HG03060 (cell line): Measurements from ENCODE around the gene KCNIP2.

Experiments
- ATAC-seq: cut with Tn5 transposase; IDR thresholded peaks from one replicate; pipeline ENCODE4 v1.9.1; 2021; ENCODE audit warnings: low read depth, moderate number of reproducible peaks; ENCODE audit not compliant: unreplicated experiment

Gene KCNIP2

GRCh38 chr10:101785801-101786200 is 57.8 kb downstream of the KCNIP2 start:
- ATAC-seq = no peak

GRCh38 chr10:101784558-101784957 is 59.0 kb downstream of the KCNIP2 start:
- ATAC-seq = no peak

GRCh38 chr10:101783736-101784118 is 59.9 kb downstream of the KCNIP2 start:
- no peak for ATAC-seq

- ATAC-seq = no peak
These were observed 60.5 kb downstream of the KCNIP2 start, which contains the start of gene NPM3 for GRCh38 chr10:101782811-101783735. Gene NPM3, minus strand, starts transcription at chr10:101783446. Its CDS starts 56 bp downstream, at chr10:101783390.

GRCh38 chr10:101781984-101782810 is 61.4 kb downstream of the KCNIP2 start:
- ATAC-seq = no peak

GRCh38 chr10:101781655-101781983 is 62.0 kb downstream of the KCNIP2 start:
- no peak for ATAC-seq

DNA sequence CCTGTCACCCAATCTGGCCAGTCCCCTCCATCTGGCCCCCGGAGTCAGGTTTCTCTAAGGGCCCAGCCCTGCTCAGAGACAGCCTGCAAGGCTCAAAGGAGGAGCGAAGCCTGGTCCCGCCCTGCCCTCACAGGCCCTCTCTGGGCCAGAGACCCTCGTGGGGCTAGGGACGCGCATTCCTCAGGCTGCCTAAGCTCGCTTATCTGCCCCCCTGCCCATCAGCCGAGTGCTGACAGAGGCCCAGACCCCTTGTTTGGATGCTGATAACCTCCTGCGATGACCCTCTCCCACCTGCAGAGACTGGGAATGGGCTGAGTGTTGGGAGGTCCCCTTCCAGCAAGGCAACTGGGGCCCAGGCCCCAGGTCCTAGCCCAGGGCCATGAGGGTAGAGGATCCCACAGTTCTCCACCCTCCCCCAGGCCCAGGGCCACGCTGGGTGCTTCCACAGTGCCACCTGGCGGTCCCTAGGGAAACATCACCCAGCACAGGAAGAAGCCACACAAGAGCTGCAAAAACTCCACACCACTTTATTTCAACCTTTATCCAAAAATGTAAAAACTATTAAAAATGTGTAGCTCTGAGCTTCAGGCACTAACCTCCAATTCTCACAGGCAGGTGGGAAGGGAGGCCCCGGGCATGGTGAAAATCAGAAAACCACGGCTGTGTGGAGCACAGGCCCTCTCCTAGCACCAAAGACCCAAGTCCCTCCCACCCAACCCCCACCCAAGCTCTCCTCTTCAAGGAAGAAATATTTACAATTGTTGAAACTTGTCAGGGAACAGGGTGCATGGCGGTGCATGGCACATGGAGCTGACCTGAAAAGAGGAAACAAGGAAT is 62.6 kb downstream of the KCNIP2 start:
- no peak for ATAC-seq

DNA sequence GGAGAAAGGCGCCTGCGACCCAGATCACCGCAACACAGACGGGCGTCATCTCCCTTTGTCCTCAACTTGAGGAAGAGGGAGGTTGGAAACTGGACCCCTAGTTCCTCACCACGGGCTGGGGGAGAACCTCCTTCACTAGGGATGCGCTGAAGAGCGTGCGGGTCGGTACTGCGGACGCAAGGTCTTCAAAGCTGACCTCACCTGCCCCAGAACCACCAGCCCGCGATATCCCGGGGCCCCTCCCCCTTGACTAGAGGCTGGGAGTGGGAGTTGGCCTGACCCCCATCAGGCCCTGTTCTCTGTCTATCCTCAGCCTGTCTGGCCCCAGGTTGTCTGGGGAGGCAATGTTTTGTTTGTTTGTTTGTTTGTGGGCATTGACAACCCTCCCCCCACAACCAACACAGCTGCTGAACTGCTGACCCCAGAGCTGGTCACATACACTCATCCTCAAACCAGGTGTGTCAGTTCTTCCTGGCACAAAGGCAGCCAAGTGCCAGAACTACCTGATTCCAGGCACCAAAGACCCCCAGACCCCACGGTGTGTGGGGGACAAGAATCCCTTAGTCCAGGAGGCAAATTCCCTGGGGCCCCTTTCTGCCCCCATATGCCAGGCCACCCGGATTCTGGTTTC is 63.3 kb downstream of the KCNIP2 start:
- no peak for ATAC-seq

DNA sequence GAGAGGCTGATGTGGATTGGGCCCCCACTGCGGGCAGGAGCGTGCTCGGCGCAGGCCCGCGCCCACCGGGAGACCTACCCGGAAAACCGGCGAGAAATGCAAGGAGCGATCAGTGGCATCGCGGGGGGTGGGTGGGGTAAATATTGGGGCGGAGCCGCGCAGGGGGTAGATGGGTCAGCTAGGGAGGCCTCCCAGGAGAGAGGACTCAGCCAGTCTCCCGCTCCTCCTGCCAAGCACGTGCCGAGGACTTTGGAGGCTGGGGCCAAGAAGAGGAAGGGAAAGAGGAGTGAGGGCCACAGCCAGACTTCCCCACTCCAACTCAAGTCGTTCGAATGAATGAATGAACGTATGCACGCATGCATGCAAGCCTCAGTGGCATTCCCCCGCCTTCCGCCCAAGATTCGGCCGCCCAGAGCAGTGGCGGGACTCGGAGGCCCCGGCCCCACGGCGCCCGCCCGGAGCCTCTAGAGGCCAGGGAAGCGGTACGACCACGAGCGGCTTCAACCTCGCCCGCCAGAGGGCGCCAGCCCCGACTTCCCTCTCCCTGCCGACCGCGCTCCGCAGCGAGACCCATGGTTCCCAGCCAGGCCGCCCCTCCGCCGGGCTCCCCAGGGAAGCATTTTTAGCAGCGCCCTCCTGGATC is 63.9 kb downstream of the KCNIP2 start:
- ATAC-seq = peak; percentile 35

- no peak for ATAC-seq
These were observed 64.6 kb downstream of the KCNIP2 start for GRCh38 chr10:101778781-101779543.

DNA sequence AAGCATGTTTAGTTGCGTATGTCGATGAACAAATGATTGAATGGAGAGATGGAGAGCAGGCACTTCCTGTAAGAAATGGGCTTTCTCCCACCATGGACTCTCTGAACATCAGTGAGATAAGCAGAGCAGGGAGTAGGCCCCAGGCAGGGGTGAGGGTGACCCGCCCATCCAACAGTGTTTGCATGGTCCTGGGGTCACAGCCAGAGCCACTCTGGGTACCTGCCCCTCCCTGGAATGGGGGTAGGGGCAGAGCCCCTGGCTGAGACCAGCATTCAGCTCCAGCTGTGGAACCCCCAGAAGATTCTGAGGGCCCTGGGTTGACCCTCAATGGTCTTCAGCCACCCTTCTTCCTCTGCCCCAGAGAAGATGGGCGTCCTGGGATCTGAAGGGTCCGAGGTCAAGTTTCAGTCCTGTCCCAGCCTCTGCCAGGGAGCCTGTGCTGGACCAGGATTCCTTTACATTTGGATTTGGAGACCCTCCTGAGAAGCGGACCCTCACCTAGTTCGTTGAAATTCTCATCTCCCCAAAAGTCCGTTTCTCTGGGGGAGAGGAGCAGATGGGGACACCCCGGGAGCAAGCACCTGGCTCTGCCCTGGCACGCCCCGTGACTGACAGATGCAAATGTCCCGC is 65.3 kb downstream of the KCNIP2 start:
- no peak for ATAC-seq

- ATAC-seq = no peak
These were observed 65.9 kb downstream of the KCNIP2 start for GRCh38 chr10:101777619-101778145.

DNA sequence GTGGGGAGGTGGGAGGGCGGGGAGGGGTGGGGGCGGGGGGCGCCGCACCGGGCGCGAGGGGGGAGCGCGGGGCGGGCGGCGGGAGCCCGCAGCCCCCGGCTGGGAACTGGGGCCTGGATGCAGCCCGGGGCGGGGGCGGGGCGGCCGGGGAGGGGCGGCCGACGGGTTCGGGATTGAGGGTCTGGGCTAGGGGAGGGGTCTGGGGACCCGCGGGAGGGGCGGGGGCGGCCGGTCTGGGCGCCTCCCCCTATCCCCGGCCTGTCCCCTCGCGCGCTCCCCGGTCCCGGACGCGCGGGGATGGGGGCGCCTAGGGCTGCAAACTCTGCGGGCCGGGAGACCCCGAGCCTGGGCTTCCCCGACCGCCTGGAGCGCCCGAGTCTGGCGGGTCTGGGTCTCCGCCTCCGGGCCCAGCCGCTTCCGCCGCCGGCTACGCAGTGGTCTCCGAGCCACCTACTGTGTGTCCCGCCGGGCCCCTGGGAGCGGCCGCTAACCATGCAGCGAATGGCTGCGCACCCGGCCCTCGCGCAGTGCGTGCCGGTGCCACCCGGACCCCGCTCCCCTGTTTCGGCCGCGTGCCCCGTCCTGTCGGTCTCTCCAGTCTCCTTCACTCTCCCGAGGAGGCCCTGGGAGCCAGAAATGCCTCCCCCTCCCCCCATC is 67.3 kb downstream of the KCNIP2 start:
- no peak for ATAC-seq
